GM18511 (cell line): ENCODE results near the gene UGGT2.

Source experiments
- ATAC-seq: cut with Tn5 transposase; IDR thresholded peaks from one replicate; pipeline ENCODE4 v1.9.1; 2021; ENCODE audit warnings: mild to moderate bottlenecking, moderate library complexity; ENCODE audit not compliant: unreplicated experiment

Gene UGGT2

DNA sequence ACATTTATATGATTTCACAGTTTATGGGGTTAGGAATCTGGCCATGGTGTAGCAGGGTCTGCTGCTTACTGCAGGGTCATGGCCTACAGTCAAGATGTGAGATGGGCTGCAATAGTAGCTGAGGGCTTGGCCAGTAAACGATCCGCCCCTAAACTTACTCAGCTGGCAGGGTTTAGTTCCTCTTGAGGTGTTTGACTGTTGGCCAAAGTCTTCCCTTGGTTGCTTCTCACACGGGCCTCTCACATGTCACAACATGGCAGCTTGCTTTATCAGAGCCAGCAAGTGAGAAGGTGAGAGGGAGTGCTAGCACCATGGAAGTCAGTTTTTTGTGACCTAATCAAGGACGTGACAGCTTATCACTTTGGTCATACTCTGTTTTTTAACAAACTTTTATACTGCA is 299.1 kb downstream of the UGGT2 start:
- ATAC-seq = no peak

DNA sequence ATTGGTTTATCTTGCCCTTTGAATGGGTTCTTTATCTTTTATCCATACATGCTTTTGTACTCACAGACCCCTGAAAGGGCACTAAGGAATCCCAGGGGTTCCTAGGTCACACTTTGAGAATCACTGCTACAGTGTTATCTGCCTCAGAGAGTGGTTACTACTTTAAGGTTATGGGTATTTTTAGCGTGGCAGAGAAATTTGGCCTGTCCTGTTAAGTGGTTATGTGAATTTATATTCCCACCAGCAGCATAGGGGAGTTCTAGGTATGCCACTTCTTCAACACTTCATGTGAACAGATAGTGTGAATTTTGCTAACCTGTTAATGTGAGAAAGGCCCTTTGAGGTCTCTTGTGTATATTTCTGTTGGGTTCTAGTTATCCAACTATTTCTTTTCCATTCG is 300.5 kb downstream of the UGGT2 start:
- no peak for ATAC-seq
